ENCODE results near the gene TMEM207.

GRCh38 chr3:190492966-190493365 lies 43.3 kb upstream of the TMEM207 start:
- TF ChIP-seq CTCF (IDR thresholded peaks at IDR 0.05) (no peak), POLR2A (IDR thresholded peaks at IDR 0.05) (no peak)
